ENCODE data around the gene EIF6. TPM values are rescaled to one million over a fixed set of nuclear protein-coding genes. Genes with fewer than 3 reads are reported as not detected.

Gene EIF6
- 324 to 430 TPM (median 410 TPM) in 5 replicates for total RNA-seq (2022; extraction: Qiagen RNA extraction; ENCODE audit: low read depth)

GRCh38 chr20:35284267-35284991 lies at the start of gene EIF6:
Gene EIF6, minus strand, starts transcription at chr20:35284772. Its CDS starts 285 bp downstream, at chr20:35284487.

GRCh38 chr20:35291654-35292503 lies 7.3 kb upstream of the EIF6 start, which contains the start of gene FAM83C:
Gene FAM83C, minus strand, starts transcription at chr20:35292425. Its CDS starts 121 bp downstream, at chr20:35292304.

GRCh38 chr20:35277531-35278395 lies 6.8 kb downstream of the EIF6 start, which contains the start of gene MMP24OS:
Gene MMP24OS, minus strand, starts transcription at chr20:35278122. Its CDS starts 193 bp downstream, at chr20:35277929.

Other genes with a start within 250 kb of the EIF6 start
- 41.9 to 62.4 TPM (median 61.0 TPM) in 5 replicates for gene TRPC4AP, start 192.0 kb downstream of the EIF6 start, total RNA-seq (2022; extraction: Qiagen RNA extraction; ENCODE audit: low read depth)
- gene EDEM2, start 137.4 kb downstream of the EIF6 start, total RNA-seq (2022; extraction: Qiagen RNA extraction; ENCODE audit: low read depth): 43.4 to 53.1 TPM (median 50.7 TPM) in 5 replicates
- gene PROCR, start 112.7 kb downstream of the EIF6 start, total RNA-seq (2022; extraction: Qiagen RNA extraction; ENCODE audit: low read depth): 105 to 137 TPM (median 133 TPM) in 5 replicates
- 16.5 to 27.8 TPM (median 26.2 TPM) in 5 replicates for gene MMP24, start 58.1 kb downstream of the EIF6 start, total RNA-seq (2022; extraction: Qiagen RNA extraction; ENCODE audit: low read depth)
- gene MMP24OS, start 6.7 kb downstream of the EIF6 start, total RNA-seq (2022; extraction: Qiagen RNA extraction; ENCODE audit: low read depth): 58.0 to 92.7 TPM (median 81.2 TPM) in 5 replicates
- 0.07 to 0.15 TPM (median 0.12 TPM) in 4 of 5 replicates, not detected in the other for gene FAM83C, start 7.7 kb upstream of the EIF6 start, total RNA-seq (2022; extraction: Qiagen RNA extraction; ENCODE audit: low read depth)
- 32.3 to 35.9 TPM (median 33.9 TPM) in 5 replicates for gene UQCC1, start 127.2 kb upstream of the EIF6 start, total RNA-seq (2022; extraction: Qiagen RNA extraction; ENCODE audit: low read depth)
- gene GDF5, start 153.5 kb upstream of the EIF6 start, total RNA-seq (2022; extraction: Qiagen RNA extraction; ENCODE audit: low read depth): not detected in 5 replicates
- gene CEP250, start 170.8 kb upstream of the EIF6 start, total RNA-seq (2022; extraction: Qiagen RNA extraction; ENCODE audit: low read depth): 20.5 to 34.9 TPM (median 26.3 TPM) in 5 replicates
- not detected in 5 replicates for gene C20orf173, start 244.9 kb upstream of the EIF6 start, total RNA-seq (2022; extraction: Qiagen RNA extraction; ENCODE audit: low read depth)